ENCODE results near the gene AKAP6.

Gene AKAP6

DNA sequence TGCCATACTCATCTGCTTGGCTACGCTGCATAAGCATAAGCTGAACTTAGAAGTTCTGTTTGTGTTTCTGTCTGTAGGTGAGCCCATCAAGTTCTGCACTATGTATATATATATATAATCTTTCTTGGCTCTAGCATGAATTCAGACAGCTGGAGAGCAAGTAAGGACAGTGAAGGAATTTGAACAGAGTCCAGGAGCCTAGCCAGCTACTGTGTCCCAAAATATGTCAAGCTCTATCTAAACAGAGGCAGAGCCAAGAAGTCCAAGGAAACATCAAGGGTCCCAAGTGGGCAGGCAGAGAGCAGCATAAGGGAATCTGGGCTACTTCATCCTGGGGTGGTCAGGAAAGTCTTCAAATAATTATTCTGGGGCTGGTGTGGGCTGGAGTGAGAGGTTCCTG is 491.1 kb downstream of the AKAP6 start:
- no peak for DNase-seq (ENCODE audit: low read depth in 2 of 2)

DNA sequence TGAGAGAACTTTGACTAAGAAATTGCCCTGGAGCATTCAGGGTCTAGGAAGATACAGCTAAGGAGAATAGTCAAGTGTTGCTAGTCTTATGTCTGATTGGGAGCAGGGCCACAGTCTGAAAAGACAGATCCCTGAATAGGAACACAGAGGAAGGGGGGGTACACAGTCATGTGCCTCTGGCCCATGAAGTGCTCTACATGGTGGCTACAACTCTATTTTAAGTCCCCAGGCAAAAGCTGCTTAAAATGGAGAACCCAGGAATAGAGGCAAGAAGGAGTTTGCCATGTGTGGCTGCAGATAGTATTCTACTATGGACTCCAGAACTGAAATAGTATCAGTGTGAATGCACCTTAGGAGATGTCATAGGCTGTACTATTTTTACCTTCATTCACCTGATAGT is 491.6 kb downstream of the AKAP6 start:
- DNase-seq (ENCODE audit: low read depth in 2 of 2) = no peak

DNA sequence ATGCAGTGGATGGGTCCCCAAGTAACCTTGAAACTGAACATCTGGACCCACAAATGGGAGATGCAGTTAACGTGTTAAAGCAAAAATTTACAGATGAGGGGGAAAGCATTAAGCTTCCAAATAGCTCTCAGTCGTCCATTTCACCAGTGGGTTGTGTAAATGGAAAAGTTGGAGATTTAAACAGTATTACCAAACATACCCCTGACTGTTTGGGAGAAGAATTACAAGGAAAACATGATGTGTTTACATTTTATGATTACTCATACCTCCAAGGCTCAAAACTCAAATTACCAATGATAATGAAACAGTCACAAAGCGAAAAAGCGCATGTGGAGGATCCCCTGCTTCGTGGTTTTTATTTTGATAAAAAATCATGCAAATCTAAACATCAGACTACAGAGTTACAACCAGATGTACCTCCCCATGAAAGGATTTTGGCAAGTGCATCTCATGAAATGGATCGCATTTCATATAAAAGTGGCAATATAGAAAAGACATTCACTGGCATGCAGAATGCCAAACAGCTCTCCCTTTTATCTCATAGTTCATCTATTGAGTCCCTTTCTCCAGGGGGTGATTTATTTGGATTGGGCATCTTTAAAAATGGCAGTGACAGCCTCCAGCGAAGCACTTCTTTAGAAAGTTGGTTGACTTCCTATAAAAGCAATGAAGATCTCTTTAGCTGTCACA is 493.0 kb downstream of the AKAP6 start:
- no peak for DNase-seq (ENCODE audit: low read depth in 2 of 2)

GRCh38 chr14:32823706-32824105 is 494.6 kb downstream of the AKAP6 start:
- DNase-seq (ENCODE audit: low read depth in 2 of 2) = no peak

DNA sequence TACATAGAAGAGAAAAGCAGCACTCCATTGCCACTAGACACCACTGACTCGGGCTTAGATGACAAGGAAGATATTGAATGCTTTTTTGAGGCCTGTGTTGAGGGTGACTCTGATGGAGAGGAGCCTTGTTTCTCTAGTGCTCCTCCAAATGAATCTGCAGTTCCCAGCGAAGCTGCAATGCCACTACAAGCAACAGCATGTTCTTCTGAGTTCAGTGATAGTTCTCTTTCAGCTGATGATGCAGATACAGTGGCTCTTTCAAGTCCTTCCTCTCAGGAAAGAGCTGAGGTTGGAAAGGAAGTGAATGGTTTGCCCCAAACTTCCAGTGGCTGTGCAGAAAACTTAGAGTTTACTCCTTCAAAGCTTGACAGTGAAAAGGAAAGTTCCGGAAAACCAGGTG is 495.1 kb downstream of the AKAP6 start:
- no peak for DNase-seq (ENCODE audit: low read depth in 2 of 2)

DNA sequence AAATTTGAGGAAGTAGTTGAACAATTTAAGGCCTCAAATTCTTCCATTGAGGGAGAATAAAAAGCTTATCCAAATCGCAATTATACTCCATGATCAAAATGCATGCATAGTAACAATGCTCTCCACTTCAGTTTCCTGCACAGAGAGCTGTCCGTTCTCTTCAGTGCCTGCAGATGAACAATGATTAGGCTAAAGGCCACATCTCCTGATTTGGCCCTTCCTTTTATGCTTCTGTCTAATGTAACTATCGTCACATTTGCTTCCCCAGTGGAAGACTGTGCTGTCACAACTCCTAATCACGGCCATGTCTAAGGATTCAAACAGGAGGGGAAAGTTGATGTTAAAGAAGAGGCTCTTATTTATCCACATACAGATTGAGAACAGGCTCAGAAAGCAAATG is 496.0 kb downstream of the AKAP6 start:
- no peak for DNase-seq (ENCODE audit: low read depth in 2 of 2)

DNA sequence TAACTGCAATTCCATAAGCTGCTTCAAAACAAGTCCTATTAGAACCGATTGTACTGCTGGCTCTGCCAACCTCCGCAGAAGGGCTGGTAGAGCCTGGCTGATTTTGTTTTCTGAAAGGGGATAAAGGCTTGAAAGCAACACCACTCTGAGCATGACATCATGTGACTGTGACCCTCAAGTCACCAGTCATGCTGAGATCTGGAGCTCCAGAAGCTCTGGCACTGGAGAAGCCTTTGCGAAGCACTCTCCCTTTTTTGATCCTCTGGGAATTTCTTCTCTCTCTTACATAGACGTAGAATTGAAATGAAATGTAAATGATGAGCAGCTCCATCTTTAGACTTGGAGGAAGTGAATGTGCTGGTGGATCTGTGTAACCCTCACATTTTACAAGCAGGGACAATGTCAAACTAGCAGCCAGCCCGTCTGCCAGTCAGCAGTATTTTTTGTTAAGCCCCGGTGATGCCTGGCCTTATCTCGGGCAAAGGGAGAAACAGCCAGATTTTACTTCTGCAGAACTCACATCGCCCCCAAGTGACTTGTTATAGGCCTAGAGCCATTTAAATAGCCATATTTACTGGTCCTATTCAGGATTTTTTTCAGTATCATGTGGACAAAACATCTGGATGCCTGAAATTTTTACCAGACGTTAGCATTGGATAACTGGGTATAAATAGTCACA is 497.4 kb downstream of the AKAP6 start:
- DNase-seq (ENCODE audit: low read depth in 2 of 2) = no peak

DNA sequence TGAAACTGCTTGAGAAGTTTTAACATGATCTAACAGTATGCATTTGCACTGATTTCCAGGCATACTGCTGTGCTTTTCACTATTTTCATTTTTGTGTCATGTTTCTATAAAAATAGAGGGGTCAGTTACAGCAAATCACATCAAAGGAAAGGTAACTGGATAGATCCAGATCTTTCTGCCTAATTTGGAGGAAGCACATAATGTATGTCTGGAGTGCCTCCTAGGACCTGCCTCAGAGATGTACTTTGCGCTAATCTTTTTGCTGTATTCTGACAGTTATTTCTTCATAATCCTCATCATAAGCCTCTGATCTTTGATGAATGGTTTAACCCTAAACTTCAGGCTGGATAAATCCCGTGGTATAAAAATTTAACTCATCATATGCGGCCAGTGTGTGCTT is 498.4 kb downstream of the AKAP6 start:
- no peak for DNase-seq (ENCODE audit: low read depth in 2 of 2)

DNA sequence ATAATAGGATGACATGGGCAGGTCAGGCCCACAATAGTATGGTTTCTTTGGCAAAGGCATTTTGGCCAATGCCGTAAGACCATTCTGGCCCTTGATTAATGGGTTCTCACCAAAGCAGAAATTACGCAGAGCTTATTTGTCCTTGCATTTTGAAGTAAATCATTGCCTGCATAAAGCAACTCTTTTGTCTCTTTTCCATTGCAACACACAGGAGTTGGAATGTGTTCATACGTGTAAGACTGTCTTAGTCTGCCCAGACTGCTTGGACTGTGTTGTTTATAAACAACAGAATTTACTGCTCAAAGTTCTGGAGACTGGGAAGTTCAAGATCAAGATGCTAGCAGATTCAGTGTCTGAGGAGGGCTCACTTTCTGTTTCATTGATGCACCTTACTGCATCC is 506.8 kb downstream of the AKAP6 start:
- DNase-seq (ENCODE audit: low read depth in 2 of 2) = no peak

GRCh38 chr14:32841698-32842097 is 512.6 kb downstream of the AKAP6 start:
- DNase-seq (ENCODE audit: low read depth in 2 of 2) = no peak

GRCh38 chr14:32846821-32847365 is 517.8 kb downstream of the AKAP6 start:
- no peak for DNase-seq (ENCODE audit: low read depth in 2 of 2)

- no peak for DNase-seq (ENCODE audit: low read depth in 2 of 2)
These were observed 518.8 kb downstream of the AKAP6 start for GRCh38 chr14:32847867-32848266.

- DNase-seq (ENCODE audit: low read depth in 2 of 2) = no peak
These were observed 536.8 kb downstream of the AKAP6 start for GRCh38 chr14:32865827-32866376.

DNA sequence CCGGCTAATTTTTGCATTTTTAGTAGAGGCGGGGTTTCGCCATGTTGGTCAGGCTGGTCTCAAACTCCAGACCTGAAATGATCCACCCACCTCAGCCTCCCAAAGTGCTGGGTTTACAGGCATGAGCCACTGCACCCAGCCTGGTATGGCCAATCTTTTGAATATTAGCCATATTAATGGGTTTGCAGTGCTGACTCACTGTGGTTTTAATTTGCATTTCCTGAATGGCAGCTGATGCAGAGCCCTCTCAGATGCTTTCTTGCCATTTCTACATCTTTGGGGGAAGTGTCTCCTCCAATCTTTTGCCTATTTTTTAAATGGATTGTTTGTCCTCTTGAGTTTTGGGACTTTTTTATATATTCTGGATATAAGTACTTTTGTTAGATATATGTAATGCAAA is 554.1 kb downstream of the AKAP6 start:
- no peak for DNase-seq (ENCODE audit: low read depth in 2 of 2)

Measured in fibroblast of skin of left biceps (primary cell).